GM19372 (cell line): ENCODE results near the gene SYAP1.
"Not testable (repeated sequence)": the region's sequence is repeated elsewhere in the genome, so short reads cannot be mapped to it uniquely, and the experiment has no call there.

Experiments
- ATAC-seq: cut with Tn5 transposase; IDR thresholded peaks from one replicate; pipeline ENCODE4 v1.9.1; 2021; ENCODE audit warnings: mild to moderate bottlenecking, low read depth, moderate library complexity; ENCODE audit not compliant: unreplicated experiment

Gene SYAP1

GRCh38 chrX:16772460-16772859 lies 53.0 kb downstream of the SYAP1 start:
- ATAC-seq = no peak

- no peak for ATAC-seq
Measured at GRCh38 chrX:16774746-16775145, 55.3 kb downstream of the SYAP1 start.

- ATAC-seq = no peak
Measured at GRCh38 chrX:16778545-16778944, 59.1 kb downstream of the SYAP1 start.

GRCh38 chrX:16778993-16779392 lies 59.6 kb downstream of the SYAP1 start:
- no peak for ATAC-seq

- not testable (repeated sequence) for ATAC-seq
Measured at GRCh38 chrX:16779815-16780214, 60.4 kb downstream of the SYAP1 start.

- ATAC-seq = no peak
Measured at GRCh38 chrX:16783452-16783851, 64.0 kb downstream of the SYAP1 start.

- ATAC-seq = not testable (repeated sequence)
Measured at GRCh38 chrX:16784440-16784839, 65.0 kb downstream of the SYAP1 start.

- no peak for ATAC-seq
Measured at GRCh38 chrX:16785247-16786138, 66.1 kb downstream of the SYAP1 start.

- peak; percentile 95 for ATAC-seq
Measured at GRCh38 chrX:16786139-16786790, 66.9 kb downstream of the SYAP1 start, which contains the start of gene TXLNG. Gene TXLNG (plus strand): TSS chrX:16786466. CDS start chrX:16786488, 22 bp downstream.

- ATAC-seq = no peak
Measured at GRCh38 chrX:16786791-16787735, 67.7 kb downstream of the SYAP1 start.

GRCh38 chrX:16788477-16788876 lies 69.1 kb downstream of the SYAP1 start:
- no peak for ATAC-seq

- no peak for ATAC-seq
Measured at GRCh38 chrX:16796298-16796697, 76.9 kb downstream of the SYAP1 start.

- no peak for ATAC-seq
Measured at GRCh38 chrX:16797358-16797757, 77.9 kb downstream of the SYAP1 start.

GRCh38 chrX:16797841-16798240 lies 78.4 kb downstream of the SYAP1 start:
- no peak for ATAC-seq

GRCh38 chrX:16804923-16805464 lies 85.6 kb downstream of the SYAP1 start:
- no peak for ATAC-seq

GRCh38 chrX:16807548-16807947 lies 88.1 kb downstream of the SYAP1 start:
- ATAC-seq = no peak

- ATAC-seq = no peak
Measured at GRCh38 chrX:16807976-16808542, 88.6 kb downstream of the SYAP1 start.

- no peak for ATAC-seq
Measured at GRCh38 chrX:16814597-16814996, 95.2 kb downstream of the SYAP1 start.
